Measurements from ENCODE around the gene DNAJB6. TPM values are rescaled to one million over a fixed set of nuclear protein-coding genes. Genes with fewer than 3 reads are reported as not detected.
A peak's percentile ranks its signal among the peaks of the same experiment; 100 is the strongest.

Gene DNAJB6
- total RNA-seq, 1 experiment from 2014 or later: 201 TPM

DNA sequence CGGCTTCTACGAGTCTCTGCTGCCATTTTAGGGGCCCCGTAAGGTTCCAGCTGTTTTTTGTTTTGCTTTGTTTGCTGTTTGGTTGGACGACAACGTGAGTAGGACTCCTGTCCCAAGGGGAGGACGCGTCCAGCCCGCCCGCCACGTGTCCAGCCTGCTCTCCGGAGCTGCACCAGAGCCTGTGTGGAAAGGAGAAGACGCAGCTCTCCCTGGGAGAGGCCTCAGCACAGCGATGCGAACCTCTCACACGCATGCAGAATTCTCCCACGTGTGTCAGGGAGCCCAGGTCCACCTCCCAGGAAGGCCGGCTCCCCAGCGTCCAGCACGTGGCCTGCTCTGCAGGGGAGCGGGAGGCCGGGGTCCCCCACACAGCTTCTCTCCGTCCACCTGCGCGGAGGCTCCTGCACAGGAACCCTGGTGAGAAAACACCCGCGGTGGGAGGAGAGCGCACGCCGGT is 36.4 kb upstream of the DNAJB6 start:
- H3K27ac ChIP-seq (ENCODE audit: low read length): peak overlapping the region; percentile 26

DNA sequence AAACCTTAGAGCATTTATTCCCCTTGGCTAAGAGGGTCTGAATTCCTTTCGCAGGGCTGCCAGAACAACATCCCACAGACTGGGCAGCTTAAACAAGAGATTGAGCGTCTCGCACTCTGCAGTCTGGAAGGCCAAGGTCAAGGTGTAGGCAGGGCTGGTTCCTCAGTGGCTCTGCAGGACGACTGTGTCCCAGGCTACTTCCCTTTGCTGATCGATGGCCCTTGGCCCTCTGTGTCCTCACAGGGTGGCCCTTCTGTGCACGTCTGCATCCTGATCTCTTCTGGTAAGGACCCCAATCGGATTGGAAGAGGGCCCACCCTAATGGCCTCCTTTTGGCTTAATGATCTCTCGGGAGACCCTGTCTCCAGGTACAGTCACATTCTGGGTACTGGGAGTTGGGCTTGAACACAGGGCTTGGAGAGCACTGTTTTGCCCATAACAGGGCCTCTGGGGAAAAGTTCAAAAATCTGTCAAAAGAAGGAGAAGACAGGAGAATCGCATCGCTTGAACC is 35.1 kb upstream of the DNAJB6 start:
- BruUV-seq (replicated peaks): no TSS peak

More for the DNA sequence above, 36.4 kb upstream of the DNAJB6 start:
- BruUV-seq (replicated peaks): no TSS peak
- Histone ChIP-seq H3K9me3 (ENCODE audit: control insufficient read depth, insufficient read depth, low read depth, low read length) (no peaks in the 10 kb centered on the region), H3K36me3 (ENCODE audit: control insufficient read depth, insufficient read depth, low read length) (no peaks in the 10 kb centered on the region), H3K4me1 (ENCODE audit: control insufficient read depth, insufficient read depth, low read length) (peaks cover 35% of the 10 kb centered on the region), H3K27me3 (ENCODE audit: control insufficient read depth, insufficient read depth, low read length) (no peaks in the 10 kb centered on the region), H3K4me3 (ENCODE audit: low read depth in 2 of 2, low read length in 2 of 2) (peak overlapping the region in 1 of 2 experiments; percentile 6; a peak in 2 of 4 replicates)
- in situ Hi-C loops (cut with HindIII; ENCODE audit: low pct_unique_long_range_greater_than_20kb, low sequenced_read_pairs): no loop called here
- POLR2A ChIA-PET: interaction anchor here (0.5 kb wide), 1 partner anchor 443 kb away, joined by 3 read pairs; no protein-coding TSS in a partner anchor
- CTCF ChIA-PET: interaction anchor here (1.0 kb wide), 1 partner anchor 22 kb away, joined by 3 read pairs; no protein-coding TSS in a partner anchor
- DNase-seq (ENCODE audit: low read depth, low spot score) (no peak), ATAC-seq (peak; percentile 8)
- TF ChIP-seq TCF7L2 (IDR thresholded peaks at IDR 0.05; ENCODE audit: low read depth, low read length): no peak
- TF ChIP-seq, protein P1, sequence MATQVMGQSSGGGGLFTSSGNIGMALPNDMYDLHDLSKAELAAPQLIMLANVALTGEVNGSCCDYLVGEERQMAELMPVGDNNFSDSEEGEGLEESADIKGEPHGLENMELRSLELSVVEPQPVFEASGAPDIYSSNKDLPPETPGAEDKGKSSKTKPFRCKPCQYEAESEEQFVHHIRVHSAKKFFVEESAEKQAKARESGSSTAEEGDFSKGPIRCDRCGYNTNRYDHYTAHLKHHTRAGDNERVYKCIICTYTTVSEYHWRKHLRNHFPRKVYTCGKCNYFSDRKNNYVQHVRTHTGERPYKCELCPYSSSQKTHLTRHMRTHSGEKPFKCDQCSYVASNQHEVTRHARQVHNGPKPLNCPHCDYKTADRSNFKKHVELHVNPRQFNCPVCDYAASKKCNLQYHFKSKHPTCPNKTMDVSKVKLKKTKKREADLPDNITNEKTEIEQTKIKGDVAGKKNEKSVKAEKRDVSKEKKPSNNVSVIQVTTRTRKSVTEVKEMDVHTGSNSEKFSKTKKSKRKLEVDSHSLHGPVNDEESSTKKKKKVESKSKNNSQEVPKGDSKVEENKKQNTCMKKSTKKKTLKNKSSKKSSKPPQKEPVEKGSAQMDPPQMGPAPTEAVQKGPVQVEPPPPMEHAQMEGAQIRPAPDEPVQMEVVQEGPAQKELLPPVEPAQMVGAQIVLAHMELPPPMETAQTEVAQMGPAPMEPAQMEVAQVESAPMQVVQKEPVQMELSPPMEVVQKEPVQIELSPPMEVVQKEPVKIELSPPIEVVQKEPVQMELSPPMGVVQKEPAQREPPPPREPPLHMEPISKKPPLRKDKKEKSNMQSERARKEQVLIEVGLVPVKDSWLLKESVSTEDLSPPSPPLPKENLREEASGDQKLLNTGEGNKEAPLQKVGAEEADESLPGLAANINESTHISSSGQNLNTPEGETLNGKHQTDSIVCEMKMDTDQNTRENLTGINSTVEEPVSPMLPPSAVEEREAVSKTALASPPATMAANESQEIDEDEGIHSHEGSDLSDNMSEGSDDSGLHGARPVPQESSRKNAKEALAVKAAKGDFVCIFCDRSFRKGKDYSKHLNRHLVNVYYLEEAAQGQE (IDR thresholded peaks at IDR 0.05; ENCODE audit: insufficient read depth in 1 of 2, low read depth in 2 of 2, low read length in 1 of 2): no peak
- TF ChIP-seq POLR2AphosphoS5 (IDR thresholded peaks at IDR 0.05; ENCODE audit: low read depth, low read length): no peak
- intact Hi-C loops (cut with micrococcal nuclease; ENCODE audit: unreplicated experiment): no loop called here

More for the DNA sequence above, 35.1 kb upstream of the DNAJB6 start:
- intact Hi-C loops (cut with micrococcal nuclease; ENCODE audit: unreplicated experiment) (no loop called here), in situ Hi-C loops (cut with HindIII; ENCODE audit: low pct_unique_long_range_greater_than_20kb, low sequenced_read_pairs) (no loop called here)
- Histone ChIP-seq H3K9me3 (ENCODE audit: control insufficient read depth, insufficient read depth, low read depth, low read length) (no peaks in the 10 kb centered on the region), H3K4me1 (ENCODE audit: control insufficient read depth, insufficient read depth, low read length) (peaks cover 37% of the 10 kb centered on the region), H3K36me3 (ENCODE audit: control insufficient read depth, insufficient read depth, low read length) (no peaks in the 10 kb centered on the region), H3K27ac (ENCODE audit: low read length) (peak overlapping the region; percentile 26), H3K4me3 (ENCODE audit: low read depth in 2 of 2, low read length in 2 of 2) (no peak overlapping the region), H3K27me3 (ENCODE audit: control insufficient read depth, insufficient read depth, low read length) (no peaks in the 10 kb centered on the region)
- no peak for ATAC-seq
- DNase-seq (ENCODE audit: low read depth, low spot score): no peak
- TF ChIP-seq TCF7L2 (IDR thresholded peaks at IDR 0.05; ENCODE audit: low read depth, low read length): no peak
- TF ChIP-seq, protein P2, sequence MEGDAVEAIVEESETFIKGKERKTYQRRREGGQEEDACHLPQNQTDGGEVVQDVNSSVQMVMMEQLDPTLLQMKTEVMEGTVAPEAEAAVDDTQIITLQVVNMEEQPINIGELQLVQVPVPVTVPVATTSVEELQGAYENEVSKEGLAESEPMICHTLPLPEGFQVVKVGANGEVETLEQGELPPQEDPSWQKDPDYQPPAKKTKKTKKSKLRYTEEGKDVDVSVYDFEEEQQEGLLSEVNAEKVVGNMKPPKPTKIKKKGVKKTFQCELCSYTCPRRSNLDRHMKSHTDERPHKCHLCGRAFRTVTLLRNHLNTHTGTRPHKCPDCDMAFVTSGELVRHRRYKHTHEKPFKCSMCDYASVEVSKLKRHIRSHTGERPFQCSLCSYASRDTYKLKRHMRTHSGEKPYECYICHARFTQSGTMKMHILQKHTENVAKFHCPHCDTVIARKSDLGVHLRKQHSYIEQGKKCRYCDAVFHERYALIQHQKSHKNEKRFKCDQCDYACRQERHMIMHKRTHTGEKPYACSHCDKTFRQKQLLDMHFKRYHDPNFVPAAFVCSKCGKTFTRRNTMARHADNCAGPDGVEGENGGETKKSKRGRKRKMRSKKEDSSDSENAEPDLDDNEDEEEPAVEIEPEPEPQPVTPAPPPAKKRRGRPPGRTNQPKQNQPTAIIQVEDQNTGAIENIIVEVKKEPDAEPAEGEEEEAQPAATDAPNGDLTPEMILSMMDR (IDR thresholded peaks at IDR 0.05): no peak
- TF ChIP-seq SIN3A (IDR thresholded peaks at IDR 0.05; ENCODE audit: borderline replicate concordance, insufficient read depth, low read depth, low read length): no peak
- TF ChIP-seq POLR2AphosphoS5 (IDR thresholded peaks at IDR 0.05; ENCODE audit: low read depth, low read length): no peak
- TF ChIP-seq, protein P1 (IDR thresholded peaks at IDR 0.05; ENCODE audit: insufficient read depth in 1 of 2, low read depth in 2 of 2, low read length in 1 of 2): no peak
- CTCF ChIA-PET: no interaction called here
- POLR2A ChIA-PET: no interaction called here
